Measurements from ENCODE around the gene CCDC149.

CCDC149 gene

GRCh38 chr4:24894243-24894642 is 18.6 kb downstream of the CCDC149 start:
- no peak overlapping the region for H3K4me3 ChIP-seq (ENCODE audit: control insufficient read depth, low read depth, low read length)
- no peak for TF ChIP-seq CTCF (IDR thresholded peaks at IDR 0.05; ENCODE audit: control insufficient read depth, insufficient read depth, low read depth, low read length, missing control alignments)
- DNase-seq (ENCODE audit: low read depth), result no peak

GRCh38 chr4:24892778-24893177 is 20.1 kb downstream of the CCDC149 start:
- no peak for TF ChIP-seq CTCF (IDR thresholded peaks at IDR 0.05; ENCODE audit: control insufficient read depth, insufficient read depth, low read depth, low read length, missing control alignments)
- DNase-seq (ENCODE audit: low read depth), result no peak
- no peak overlapping the region for H3K4me3 ChIP-seq (ENCODE audit: control insufficient read depth, low read depth, low read length)

DNA sequence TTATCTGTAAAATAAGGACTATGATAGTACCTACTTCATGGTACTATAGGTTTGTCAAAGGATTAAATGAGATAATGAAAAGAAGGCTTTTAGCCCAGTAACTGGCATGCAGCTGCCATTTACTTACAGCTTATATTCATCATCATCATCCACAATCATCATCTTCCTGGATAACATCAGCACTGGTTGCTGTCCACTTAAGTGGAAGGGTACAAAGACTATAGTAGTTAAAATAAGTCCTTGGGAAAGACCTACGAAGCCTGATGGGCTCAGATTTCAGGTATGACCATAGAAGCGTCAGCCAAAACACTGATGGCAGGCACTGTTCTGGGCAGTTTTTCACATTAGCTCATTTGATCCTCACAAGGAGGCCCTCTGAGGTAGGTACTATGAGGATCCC is 20.6 kb downstream of the CCDC149 start:
- no peak for DNase-seq (ENCODE audit: low read depth)
- TF ChIP-seq CTCF (IDR thresholded peaks at IDR 0.05; ENCODE audit: control insufficient read depth, insufficient read depth, low read depth, low read length, missing control alignments), result no peak

DNA sequence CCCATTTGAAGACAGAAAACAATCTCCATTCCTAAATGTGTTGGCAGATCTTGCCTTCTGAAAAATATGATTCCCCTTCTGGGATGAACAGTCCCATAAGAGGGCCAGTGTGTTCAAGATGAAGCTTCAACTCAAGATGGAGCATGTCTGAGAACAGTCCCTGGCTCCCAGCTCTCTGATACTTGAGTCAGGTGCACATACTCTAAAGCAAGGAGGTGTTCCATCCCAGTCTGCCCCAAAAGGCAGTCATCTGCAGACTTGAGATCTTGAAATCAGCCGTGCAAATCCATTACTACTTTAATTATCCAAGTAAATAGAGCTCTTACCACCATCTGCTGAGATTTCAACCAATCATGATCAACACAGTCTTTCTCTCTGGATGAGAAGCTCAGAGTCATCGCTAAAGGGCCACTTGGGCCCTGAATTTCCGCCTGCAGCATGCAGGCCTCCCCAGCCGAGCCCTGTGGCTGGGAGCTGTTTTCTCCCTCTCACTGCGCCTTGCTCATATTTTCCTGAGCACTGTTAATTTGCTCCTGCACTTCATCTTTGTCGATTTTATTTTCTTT is 22.2 kb downstream of the CCDC149 start:
- no peak for DNase-seq (ENCODE audit: low read depth)
- no peak overlapping the region for H3K4me3 ChIP-seq (ENCODE audit: control insufficient read depth, low read depth, low read length)
- TF ChIP-seq CTCF (IDR thresholded peaks at IDR 0.05; ENCODE audit: control insufficient read depth, insufficient read depth, low read depth, low read length, missing control alignments), result no peak

More for the DNA sequence above, 20.6 kb downstream of the CCDC149 start:
- H3K4me3 ChIP-seq (ENCODE audit: control insufficient read depth, low read depth, low read length), result no peak overlapping the region

GRCh38 chr4:24889991-24890390 is 22.9 kb downstream of the CCDC149 start:
- no peak for TF ChIP-seq CTCF (IDR thresholded peaks at IDR 0.05; ENCODE audit: control insufficient read depth, insufficient read depth, low read depth, low read length, missing control alignments)
- no peak for DNase-seq (ENCODE audit: low read depth)
- H3K4me3 ChIP-seq (ENCODE audit: control insufficient read depth, low read depth, low read length), result no peak overlapping the region

- DNase-seq (ENCODE audit: low read depth), result no peak
- H3K4me3 ChIP-seq (ENCODE audit: control insufficient read depth, low read depth, low read length), result no peak overlapping the region
- TF ChIP-seq CTCF (IDR thresholded peaks at IDR 0.05; ENCODE audit: control insufficient read depth, insufficient read depth, low read depth, low read length, missing control alignments), result no peak
Observed at GRCh38 chr4:24888475-24889344, 24.1 kb downstream of the CCDC149 start.

Measured in AG09309 (cell line).